Measurements from ENCODE around the gene ZNF32.
A peak's percentile ranks its signal among the peaks of the same experiment; 100 is the strongest.

The ZNF32 gene, protein sequence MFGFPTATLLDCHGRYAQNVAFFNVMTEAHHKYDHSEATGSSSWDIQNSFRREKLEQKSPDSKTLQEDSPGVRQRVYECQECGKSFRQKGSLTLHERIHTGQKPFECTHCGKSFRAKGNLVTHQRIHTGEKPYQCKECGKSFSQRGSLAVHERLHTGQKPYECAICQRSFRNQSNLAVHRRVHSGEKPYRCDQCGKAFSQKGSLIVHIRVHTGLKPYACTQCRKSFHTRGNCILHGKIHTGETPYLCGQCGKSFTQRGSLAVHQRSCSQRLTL

DNA sequence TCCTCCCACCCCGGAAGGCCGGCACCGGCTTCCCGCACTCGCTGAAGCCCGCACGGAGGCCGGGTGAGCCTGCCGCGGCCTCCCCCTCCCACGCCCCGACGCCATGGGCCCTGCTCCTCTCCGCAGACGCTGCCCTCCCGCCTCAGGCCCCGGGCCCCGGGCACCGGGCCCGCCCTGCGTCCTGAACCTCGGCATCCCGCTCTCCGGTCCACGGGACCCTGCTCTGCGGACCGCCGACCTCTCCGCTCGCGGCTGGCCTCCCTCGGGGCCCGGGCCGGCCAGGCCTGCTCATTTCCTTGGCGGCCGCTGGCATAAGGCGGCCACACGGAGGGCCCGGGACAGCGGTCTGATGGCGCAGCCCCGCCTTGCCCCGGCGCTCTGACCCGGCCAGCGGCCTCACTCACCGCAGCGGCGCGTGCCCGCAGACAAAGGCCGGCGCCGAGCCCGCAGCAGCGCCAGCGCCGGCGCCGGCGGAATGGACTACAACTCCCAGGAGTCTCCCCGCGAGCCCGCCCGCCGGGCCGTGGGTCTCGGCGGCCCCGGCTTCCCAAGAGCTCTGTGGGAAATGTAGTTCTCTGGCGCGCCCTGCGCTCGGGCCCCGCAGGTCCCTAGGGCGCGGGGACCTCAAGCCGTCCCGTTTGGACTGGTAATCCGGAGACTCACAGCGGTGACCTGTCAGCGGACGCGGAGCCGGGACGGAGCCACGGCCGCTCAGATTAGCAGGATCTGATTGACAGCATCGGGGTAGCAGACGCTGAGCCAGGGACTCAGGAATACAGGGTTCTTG, at the start of gene ZNF32:
Gene ZNF32 (minus strand): TSS at position 484 of the 787 bp plus-strand sequence. CDS start 2,748 bp downstream, outside the sequence.
- DNase-seq, result peak; percentile 81

- no peak for DNase-seq
Measured at GRCh38 chr10:43698156-43698555, 49.5 kb upstream of the ZNF32 start.

DNA sequence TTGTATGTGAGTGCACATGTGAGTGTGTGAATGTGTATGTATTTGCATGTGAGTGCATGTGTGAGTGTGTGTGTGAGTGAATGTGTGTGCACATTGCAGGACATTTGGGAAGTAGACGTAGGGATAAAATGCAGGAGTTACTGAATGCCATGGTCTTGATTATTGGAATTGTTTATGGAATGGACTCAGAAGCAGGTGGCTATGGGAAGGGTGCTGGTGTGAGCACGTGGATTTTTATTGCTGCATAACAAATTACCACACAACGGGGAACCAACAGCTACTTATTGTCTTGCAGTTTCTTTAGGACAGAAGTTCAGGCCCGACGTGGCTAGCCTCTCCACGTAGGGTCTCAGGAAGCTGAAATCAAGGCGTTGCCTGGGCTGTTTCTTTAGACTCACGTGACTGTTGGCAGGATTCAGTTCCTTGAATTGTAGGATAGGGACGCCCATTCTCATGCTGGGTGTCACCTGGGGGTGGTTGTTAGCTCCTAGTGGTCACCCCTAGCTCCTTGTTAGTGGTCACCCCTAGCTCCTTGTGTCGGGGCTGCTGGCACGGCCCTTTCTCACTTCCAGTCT, 48.3 kb upstream of the ZNF32 start:
- DNase-seq, result no peak

DNA sequence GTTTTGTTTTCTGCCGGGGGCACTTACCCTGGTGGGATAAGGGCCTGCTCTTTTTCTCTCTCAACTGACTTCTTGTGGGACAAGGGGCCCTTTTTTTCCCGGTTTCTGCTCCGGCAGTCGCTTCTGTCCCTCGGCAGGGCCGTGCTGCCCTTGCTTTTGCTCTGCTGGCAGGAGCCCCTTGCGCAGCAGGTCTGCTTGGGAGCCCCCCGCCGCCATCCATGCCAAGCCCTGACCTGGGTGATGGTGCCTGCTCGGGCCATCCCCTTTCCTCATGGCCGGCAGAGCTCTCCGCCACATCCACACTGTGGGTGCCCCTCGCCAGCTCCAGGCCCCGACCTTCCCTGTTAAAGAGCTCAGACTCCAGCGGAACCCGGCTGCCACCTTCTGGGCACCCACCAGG, 47.0 kb upstream of the ZNF32 start:
- no peak for DNase-seq

- no peak for DNase-seq
Measured at GRCh38 chr10:43695321-43695720, 46.6 kb upstream of the ZNF32 start.

DNA sequence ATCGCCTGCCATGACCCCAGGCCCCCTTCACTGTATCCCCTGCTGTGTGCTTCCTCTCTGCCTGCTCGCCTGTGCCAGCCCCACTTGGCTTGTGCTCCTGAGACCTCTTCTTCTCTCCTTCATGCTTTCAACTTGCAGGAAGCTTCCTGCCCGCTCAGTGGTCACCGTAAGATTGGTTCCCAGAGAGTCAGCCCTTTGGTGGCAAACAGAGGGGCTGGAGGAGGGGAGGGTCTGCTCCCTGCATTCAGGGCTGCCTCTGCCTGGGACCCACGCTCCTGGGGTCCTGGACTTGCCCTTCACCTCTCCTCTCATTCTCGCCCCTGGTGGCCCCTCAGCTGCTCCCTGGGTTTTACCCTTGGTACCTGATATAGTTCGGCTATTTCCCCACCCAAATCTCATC, 45.8 kb upstream of the ZNF32 start:
- DNase-seq, result no peak

- no peak for DNase-seq
Measured at GRCh38 chr10:43693602-43694001, 44.9 kb upstream of the ZNF32 start.

GRCh38 chr10:43692051-43692825, 43.6 kb upstream of the ZNF32 start:
- DNase-seq, result no peak

DNA sequence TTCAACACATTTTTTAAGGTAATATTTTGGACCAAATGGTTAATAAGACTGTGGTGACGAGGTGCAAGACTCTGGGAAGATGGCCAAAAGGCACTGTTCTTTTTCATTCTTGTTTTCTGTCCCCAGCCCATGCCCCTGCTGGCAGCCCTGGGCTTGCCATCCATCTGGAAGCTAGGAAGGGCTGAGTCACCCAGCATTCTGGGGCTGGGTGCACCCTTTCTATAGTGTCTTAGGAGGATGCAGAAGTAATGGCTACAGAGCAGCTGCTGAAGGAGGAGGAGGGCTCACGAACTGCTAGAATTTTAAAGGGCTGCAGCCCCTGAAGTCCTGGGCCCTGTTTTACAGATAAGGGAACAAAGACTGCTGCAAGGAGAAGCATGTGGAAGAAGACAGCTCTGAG, 42.8 kb upstream of the ZNF32 start:
- no peak for DNase-seq

DNA sequence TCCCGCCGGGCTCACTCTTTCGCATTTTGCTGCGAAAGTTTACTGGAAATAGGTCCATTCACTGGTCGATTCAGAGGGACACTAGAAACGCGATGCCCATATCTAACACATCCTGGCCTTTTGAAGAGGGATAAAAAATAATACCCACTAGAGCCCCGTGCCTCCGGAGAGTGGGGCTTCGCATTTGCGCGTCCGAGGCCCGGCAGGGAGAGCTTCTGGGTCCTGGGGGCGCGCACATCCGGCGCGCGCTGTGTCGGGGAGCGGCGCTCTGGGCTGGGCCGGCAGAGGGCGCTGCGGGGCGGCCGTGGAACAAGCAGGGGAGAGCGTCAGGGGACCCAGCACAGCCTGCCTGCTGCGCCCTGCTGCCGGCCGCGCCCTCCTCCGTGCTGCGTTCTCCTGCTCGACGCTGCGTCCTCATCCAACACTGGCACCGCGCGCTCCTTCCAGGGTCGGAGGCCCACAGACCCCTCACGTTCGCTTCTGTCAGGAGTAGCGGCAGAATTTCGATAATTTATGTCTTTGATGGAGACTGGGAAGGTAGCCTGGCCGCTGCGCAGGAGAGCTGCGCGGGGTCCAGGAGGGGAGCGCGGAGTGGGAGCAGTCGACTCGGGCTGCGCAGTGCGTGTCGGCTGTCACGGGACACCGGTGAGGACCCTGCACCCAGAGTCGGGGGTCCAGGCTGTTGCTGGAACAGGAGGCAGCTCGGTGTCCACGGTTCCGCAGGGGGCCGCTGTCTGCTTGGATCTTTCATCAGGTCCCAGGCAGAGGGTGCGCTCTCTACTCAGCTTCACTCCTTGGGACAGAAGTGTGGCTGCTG, 41.5 kb upstream of the ZNF32 start:
- DNase-seq, result peak; percentile 65

DNA sequence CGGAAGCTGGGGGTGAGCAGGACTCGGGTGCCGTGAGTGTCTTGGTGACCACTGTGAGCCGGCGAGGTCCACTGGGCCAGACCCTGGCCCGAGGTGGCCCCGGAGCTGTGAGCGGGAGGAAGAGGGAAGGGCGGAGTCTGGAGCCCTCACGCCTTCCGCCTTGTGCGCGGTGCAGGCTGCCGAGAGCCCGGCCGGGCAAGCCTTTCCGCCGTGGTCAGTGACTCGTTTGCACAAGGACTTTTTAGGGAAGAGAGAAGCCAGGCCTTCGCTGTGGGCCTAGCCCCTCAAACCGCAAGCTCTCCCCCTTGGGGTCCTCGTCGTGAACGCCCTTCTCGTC, 40.9 kb upstream of the ZNF32 start:
- no peak for DNase-seq

DNA sequence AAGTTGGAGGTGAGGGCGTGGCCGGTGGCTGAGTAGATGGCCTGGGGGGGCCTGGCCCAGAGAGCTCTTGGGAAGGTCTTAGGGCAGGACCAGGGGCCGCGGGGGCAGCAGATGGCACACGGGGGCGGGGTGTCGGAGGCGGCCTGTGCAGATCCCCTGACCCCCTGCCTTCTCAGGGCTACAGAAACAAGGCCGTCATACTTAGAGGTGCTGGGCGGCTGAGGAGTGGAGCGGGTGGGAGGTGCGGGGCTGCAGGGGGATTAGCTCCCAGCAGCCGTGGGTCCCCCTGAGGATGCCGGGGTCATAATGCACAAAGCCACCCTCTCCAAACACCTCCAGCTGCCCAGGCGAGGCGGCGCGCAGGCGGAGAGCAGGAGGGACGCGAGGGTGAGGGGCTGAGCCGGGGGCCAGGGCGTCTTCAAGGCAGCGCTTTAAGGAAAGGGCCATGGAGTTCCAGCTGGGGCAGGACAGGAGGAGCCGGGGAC, 40.4 kb upstream of the ZNF32 start:
- no peak for DNase-seq

DNA sequence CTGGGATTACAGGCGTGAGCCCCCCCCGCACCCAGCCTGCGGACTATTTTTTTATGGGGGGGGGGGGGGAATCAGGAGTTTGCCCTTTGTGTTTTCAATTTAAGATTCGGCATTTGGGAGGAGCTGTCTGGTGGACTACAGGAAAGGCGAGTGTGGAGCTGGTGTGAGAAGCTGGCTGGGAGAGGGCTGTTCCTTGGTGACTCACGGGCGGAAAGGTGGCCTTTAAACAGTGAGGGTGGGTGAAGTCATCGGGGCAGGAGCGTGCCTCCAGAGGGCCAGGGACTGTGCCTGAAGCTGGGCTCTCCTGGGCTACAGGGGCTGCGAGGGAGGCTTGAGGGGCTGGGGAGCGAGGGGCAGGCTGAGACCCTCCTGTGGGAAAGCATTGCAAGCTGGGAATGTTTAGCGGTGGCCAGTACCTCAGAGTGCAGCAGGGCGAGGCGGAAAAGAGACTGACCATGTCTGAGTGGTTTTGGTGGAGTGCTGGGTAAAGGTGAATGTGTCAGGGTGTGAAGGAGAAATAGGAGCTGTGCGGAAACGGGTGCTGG, 39.7 kb upstream of the ZNF32 start:
- DNase-seq, result no peak

DNA sequence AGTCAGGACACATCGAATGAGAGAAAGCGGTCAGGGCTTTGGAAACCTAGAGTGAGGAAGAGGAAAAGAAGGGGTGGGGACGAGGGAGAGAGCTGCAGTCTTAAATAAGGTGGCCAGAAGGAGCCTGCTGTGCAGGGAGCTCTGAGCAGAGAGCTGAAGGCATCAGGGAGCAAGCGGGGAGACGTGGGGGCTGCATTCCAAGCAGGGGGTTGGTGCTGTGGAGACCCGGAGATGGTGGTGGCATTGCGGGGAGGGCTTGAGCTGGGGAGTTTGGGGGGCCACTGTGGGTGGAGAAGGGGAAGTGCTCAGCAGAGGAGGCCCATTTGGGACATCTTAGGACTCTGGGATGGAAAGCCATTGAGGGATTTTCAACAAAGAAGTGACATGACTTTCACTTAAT, 38.7 kb upstream of the ZNF32 start:
- DNase-seq, result no peak

GRCh38 chr10:43686414-43686813, 37.7 kb upstream of the ZNF32 start:
- DNase-seq, result no peak

GRCh38 chr10:43685744-43686143, 37.1 kb upstream of the ZNF32 start:
- DNase-seq, result no peak

GRCh38 chr10:43684292-43684559, 35.5 kb upstream of the ZNF32 start:
- DNase-seq, result no peak

- DNase-seq, result no peak
Measured at GRCh38 chr10:43683451-43684291, 35.0 kb upstream of the ZNF32 start.

DNA sequence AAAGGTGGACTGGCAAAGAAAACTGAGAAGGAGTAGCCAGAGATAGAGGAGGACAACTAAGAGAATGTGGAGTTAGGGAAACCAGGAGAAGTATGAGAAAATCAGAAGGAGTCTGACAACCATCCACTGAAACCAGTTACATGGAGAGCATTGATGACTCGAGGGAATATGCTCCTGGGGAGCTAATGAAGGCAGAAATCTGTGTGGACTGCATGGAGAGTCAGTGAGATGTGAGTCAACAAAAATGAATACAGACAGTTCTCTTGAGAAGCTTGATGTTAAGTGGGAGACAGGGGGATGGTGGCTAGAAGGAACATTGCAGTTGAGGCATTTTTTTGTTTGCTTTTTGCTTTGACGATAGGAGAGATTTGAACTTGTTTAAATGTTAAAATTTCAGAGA, 34.3 kb upstream of the ZNF32 start:
- DNase-seq, result no peak

DNA sequence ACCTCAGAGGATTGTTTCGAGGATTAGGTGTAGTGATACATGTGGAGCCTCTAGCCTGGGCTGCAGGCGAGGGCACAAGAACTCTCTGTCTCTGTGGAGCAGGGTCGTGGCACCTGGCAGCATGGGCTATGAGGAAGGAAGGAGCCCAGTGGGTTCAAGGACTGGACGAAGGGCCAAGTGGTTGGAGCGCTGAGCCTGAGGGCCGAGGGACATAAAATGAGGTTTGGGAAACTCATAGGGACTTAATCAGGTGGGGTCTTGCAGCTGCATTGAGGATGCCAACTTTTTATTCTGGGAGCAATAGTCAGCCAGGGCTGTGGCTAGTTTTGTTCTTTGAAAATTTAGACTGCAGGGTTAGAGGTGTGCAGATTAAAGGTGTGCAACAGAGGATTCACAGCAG, 33.0 kb upstream of the ZNF32 start:
- no peak for DNase-seq

DNA sequence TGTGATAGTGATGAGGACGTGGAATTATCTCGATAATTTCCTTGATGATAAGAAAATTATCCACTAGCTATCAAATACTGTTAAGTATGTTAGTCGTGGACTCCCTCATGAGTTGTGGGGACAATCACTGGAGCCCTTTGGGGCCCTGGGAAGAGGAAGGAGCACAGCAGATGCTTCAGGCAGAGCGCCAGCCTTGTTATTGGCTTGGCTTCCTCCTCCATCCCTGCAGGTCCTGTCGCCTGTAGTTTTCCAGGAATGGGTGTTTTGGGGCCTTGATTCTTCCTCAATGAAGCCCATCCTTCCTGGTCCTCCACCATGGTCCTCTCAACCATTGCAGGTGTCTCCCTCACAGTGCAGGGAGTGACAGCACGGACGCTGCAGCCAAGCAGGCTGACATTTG, 32.5 kb upstream of the ZNF32 start:
- DNase-seq, result no peak

DNA sequence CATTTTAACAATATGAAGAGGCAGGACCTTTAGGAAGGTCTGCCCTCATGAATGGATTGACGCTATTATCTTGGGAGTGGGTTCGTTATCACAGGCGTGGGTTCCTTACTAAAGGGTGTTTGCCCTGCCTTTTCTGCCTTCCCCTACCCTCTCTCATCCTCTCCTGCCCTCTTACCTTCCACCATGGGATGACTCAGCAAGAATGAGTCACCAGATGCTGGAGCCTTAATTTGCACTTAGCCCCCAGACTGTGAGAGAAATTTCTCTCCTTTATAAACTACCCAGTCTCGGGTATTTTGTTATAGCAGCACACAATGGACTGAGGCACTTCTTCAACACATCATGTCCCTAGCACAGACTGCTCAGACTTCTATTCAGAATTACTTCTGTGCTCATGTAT, 31.4 kb upstream of the ZNF32 start:
- no peak for DNase-seq
